Suprapubic skin (tissue), 4 donors: ENCODE results near the gene ZNF846. TPM values are rescaled to one million over a fixed set of nuclear protein-coding genes. Genes with fewer than 3 reads are reported as not detected.
"Not testable (repeated sequence)": the region's sequence is repeated elsewhere in the genome, so short reads cannot be mapped to it uniquely, and the experiment has no call there.

Source experiments
- DNase-seq, 2 donors: peaks; one replicate each; pipeline ENCODE4 v3.0.0-alpha.2; 2019; ENCODE audit warnings: low spot score in 2 of 2
- H3K27ac ChIP-seq: fragments of 200-600 bp; sonication (generic); one replicate; pipeline ENCODE4 v1.5.1; 2019
- H3K27me3 ChIP-seq: fragments of 200-600 bp; sonication (generic); one replicate; pipeline ENCODE4 v1.5.1; 2019
- H3K36me3 ChIP-seq: fragments of 200-600 bp; sonication (generic); one replicate; pipeline ENCODE4 v1.5.1; 2019
- H3K4me1 ChIP-seq: fragments of 200-600 bp; sonication (generic); one replicate; pipeline ENCODE4 v1.5.1; 2019
- H3K4me3 ChIP-seq: fragments of 200-600 bp; sonication (generic); one replicate; pipeline ENCODE4 v1.5.1; 2019; ENCODE audit warnings: mild to moderate bottlenecking
- H3K9me3 ChIP-seq: fragments of 200-600 bp; sonication (generic); one replicate; pipeline ENCODE4 v1.5.1; 2019
- EP300 ChIP-seq: sonication (generic); formaldehyde crosslinking; IDR thresholded peaks from one replicate; pipeline ENCODE4 v1.6.1; 2017; ENCODE audit warnings: antibody characterized with exemption
- POLR2A ChIP-seq, 2 donors: fragments of 450-650 bp; IDR thresholded peaks; one replicate each; pipeline ENCODE4 v1.6.1; 2017; ENCODE audit warnings: antibody characterized with exemption in 2 of 2, mild to moderate bottlenecking in 2 of 2, moderate library complexity in 2 of 2
- POLR2AphosphoS5 ChIP-seq, 3 donors: sonication (generic); formaldehyde crosslinking; IDR thresholded peaks; one replicate each; pipeline ENCODE4 v1.6.1; 2017; ENCODE audit warnings: antibody characterized with exemption in 3 of 3
- WGBS: methylation state at CpG from one replicate; pipeline ENCODE4 v1.1.5; 2018; 5-methylcytosine and 5-hydroxymethylcytosine counted together
- total RNA-seq, 4 donors: library from RNA; depleted of rRNA; stranded (reverse); fragments of >200 nt; gene quantifications; one replicate each; pipeline ENCODE4 v1.1.0, GENCODE V29; 2016
- TF ChIP-seq, protein P1 (sequence below), 2 donors: fragments of 200-600 bp in 1 of 2; fragments of 450-650 bp in 1 of 2; sonication (generic) in 1 of 2; IDR thresholded peaks; one replicate each; pipeline ENCODE4 v1.5.1; 2016 to 2019; ENCODE audit warnings: antibody characterized with exemption in 2 of 2, mild to moderate bottlenecking in 1 of 2, moderate library complexity in 1 of 2

ZNF846 gene
- total RNA-seq, 4 donors from 2014 or later, result 6.8 to 13.5 (median 11.2) TPM

DNA sequence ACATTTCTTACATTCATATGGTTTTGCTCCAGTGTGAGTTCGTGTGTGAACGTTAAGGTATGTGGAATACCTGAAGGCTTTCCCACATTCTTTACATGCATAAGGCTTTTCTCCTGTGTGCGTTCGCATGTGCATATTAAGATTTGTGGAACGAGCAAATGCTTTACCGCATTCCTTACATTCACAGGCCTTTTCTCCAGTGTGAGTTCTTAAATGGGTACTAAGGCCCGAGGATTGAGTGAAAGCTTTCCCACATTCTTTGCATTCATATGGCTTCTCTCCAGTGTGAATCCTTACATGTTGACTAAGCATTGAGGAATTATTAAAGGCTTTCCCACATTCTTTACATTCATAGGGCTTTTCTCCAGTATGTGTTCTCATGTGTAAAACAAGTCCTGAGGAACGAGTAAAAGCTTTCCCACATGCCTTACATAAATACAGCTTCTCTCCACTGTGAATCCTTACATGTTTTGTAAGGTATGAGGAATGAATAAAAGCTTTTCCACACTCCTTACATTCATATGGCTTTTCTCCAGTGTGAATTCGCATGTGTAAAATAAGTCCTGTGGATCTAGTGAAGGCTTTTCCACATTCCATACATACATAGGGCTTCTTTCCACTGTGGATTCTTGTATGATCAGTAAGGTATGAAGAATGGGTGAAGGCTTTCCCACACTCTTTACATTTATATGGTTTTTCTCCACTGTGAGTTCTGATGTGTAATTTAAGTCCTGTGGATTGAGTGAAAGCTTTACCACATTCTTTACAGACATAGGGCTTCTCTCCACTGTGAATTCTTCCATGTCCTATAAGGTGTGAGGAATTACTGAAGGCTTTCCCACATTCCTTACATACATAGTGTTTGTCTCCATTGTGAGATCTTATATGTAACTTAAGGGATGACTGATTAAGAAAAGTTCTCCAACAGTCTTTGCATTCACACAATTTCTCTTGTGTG, 10.7 kb downstream of the ZNF846 start:
- H3K27ac ChIP-seq, result no peak overlapping the region
- no peak overlapping the region for H3K4me3 ChIP-seq
- H3K9me3 ChIP-seq, result peaks cover 52% of the 10 kb centered on the region
- no peaks in the 10 kb centered on the region for H3K4me1 ChIP-seq
- peaks cover 55% of the 10 kb centered on the region for H3K36me3 ChIP-seq
- no peak for DNase-seq
- TF ChIP-seq POLR2A (IDR thresholded peaks at IDR 0.05) (no peak), POLR2AphosphoS5 (IDR thresholded peaks at IDR 0.05) (no peak), EP300 (no peak)
- TF ChIP-seq, protein P1, sequence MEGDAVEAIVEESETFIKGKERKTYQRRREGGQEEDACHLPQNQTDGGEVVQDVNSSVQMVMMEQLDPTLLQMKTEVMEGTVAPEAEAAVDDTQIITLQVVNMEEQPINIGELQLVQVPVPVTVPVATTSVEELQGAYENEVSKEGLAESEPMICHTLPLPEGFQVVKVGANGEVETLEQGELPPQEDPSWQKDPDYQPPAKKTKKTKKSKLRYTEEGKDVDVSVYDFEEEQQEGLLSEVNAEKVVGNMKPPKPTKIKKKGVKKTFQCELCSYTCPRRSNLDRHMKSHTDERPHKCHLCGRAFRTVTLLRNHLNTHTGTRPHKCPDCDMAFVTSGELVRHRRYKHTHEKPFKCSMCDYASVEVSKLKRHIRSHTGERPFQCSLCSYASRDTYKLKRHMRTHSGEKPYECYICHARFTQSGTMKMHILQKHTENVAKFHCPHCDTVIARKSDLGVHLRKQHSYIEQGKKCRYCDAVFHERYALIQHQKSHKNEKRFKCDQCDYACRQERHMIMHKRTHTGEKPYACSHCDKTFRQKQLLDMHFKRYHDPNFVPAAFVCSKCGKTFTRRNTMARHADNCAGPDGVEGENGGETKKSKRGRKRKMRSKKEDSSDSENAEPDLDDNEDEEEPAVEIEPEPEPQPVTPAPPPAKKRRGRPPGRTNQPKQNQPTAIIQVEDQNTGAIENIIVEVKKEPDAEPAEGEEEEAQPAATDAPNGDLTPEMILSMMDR (IDR thresholded peaks at IDR 0.05), result no peak
- 96% methylated on average over 9 of the region's 9 CpGs for WGBS
- no peaks in the 10 kb centered on the region for H3K27me3 ChIP-seq

DNA sequence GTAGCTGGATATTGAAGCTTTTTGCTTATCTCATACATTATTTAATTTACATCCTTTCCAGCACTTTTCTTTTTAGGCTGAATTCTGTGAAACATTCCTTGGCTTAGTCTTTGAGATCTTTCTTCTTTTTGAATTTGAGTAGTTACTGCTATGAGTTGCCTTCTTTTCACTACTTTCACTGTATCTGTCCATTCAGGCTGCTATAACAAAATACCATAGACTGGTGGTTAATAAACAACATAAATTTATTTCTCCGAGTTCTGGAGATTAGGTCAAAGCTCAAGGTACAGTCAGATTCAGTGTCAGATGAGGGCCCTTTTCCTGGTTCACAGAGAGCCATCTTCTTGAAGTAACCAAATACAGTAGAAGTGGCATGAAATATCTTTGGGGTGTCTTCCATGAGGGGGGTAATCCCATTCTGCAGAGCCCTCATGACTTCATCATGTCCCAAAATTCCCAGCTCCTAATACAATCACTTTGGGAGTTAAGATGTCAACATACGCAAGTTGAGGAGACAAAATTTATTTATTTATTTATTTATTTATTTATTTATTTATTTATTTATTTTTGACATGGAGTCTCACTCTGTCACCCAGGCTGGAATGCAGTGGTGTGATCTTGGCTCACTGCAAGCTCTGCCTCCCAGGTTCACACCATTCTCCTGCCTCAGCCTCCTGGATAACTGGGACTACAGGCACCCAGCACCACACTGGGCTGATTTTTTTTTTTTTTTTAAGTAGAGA, 15.7 kb downstream of the ZNF846 start:
- no peak for DNase-seq
- H3K4me3 ChIP-seq, result no peak overlapping the region
- H3K27me3 ChIP-seq, result no peaks in the 10 kb centered on the region
- H3K27ac ChIP-seq, result no peak overlapping the region
- H3K4me1 ChIP-seq, result no peaks in the 10 kb centered on the region
- H3K9me3 ChIP-seq, result peaks cover 25% of the 10 kb centered on the region
- H3K36me3 ChIP-seq, result peaks cover 5% of the 10 kb centered on the region
- TF ChIP-seq, protein P1 (IDR thresholded peaks at IDR 0.05), result no peak
- TF ChIP-seq POLR2AphosphoS5 (IDR thresholded peaks at IDR 0.05) (no peak), EP300 (no peak), POLR2A (IDR thresholded peaks at IDR 0.05) (no peak)
- WGBS, result 93% methylated on average over 2 of the region's 2 CpGs

DNA sequence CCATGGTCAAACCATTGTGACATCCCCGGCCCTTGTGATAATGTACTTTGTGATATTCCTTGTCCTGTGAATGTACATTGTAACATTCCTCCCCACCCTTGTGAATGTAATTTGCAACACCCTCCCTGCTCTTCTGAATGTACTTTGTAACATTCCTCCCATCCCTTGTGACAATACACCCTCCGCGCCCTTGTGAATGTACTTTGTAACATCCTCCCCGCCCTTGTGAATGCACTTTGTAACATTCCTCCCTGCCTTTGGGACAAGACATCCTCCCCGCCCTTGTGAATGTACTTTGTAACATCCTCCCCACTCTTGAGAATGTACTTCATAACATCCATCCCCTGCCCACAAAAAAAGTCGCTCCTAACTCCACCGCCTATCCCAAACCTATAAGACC, 17.1 kb downstream of the ZNF846 start:
- H3K4me3 ChIP-seq, result no peak overlapping the region
- no peak overlapping the region for H3K27ac ChIP-seq
- H3K9me3 ChIP-seq, result peaks cover 15% of the 10 kb centered on the region
- no peaks in the 10 kb centered on the region for H3K36me3 ChIP-seq
- DNase-seq, result no peak
- 96% methylated on average over 7 of the region's 7 CpGs for WGBS
- TF ChIP-seq EP300 (no peak), POLR2A (IDR thresholded peaks at IDR 0.05) (no peak)
- no peaks in the 10 kb centered on the region for H3K27me3 ChIP-seq
- H3K4me1 ChIP-seq, result no peaks in the 10 kb centered on the region

DNA sequence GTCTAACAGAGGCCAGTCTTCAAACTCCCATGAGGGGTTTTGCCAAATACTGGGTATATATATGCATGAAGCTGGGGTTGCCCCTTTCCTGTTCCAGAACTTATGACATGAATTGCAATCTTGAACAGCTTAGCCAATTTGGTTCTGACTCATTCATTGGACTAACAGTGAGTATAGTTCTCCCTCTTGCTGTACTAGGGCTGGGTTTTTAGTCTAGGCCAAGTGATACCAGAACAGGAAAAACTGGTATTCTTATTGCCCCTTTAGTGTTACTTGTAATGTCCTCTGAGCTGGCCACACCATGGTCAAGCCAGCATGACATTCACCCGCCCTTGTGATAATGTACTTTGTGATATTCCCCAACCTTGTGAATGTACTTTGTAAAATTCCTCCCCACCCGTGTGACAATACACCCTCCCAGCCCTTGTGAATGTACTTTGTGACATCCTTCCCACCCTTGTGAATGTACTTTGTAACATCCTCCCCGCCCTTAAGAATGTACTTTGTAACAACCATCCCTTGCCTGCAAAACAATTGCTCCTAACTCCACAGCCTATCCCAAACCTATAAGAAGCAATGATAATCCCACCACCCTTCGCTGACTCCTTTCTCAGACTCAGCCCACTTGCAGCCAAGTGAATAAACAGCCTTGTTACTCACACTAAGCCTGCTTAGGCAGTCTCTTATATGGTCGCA, 26.9 kb downstream of the ZNF846 start:
- Histone ChIP-seq H3K36me3 (no peaks in the 10 kb centered on the region), H3K27ac (no peak overlapping the region), H3K27me3 (no peaks in the 10 kb centered on the region), H3K9me3 (peaks cover 3% of the 10 kb centered on the region), H3K4me3 (no peak overlapping the region), H3K4me1 (no peaks in the 10 kb centered on the region)
- TF ChIP-seq EP300, result no peak
- TF ChIP-seq POLR2AphosphoS5 (IDR thresholded peaks at IDR 0.05), result no peak
- TF ChIP-seq POLR2A (IDR thresholded peaks at IDR 0.05), result no peak
- TF ChIP-seq, protein P1 (IDR thresholded peaks at IDR 0.05), result no peak
- WGBS, result 95% methylated on average over 5 of the region's 5 CpGs
- no peak for DNase-seq

DNA sequence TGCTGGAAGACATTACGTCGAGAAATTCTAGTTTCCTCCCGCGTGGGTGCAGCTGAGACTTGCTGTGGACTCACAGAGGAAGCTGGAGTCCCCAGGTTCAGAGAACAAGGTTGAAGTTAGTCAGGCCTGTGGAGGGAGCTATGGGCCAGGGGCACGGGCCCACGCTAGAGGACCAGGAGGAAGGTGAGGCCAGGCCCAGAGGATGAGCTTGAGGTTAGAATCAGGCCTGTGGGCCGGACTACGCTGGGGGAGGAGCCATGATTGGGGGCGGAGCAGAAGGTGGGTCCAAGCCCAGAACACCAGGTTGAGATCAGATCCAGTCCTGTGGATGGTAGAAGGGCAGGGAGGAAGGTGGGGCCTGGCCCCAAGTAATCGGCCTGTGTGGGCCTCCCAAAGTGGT, 32.6 kb downstream of the ZNF846 start:
- H3K4me1 ChIP-seq, result no peaks in the 10 kb centered on the region
- no peak for DNase-seq

DNA sequence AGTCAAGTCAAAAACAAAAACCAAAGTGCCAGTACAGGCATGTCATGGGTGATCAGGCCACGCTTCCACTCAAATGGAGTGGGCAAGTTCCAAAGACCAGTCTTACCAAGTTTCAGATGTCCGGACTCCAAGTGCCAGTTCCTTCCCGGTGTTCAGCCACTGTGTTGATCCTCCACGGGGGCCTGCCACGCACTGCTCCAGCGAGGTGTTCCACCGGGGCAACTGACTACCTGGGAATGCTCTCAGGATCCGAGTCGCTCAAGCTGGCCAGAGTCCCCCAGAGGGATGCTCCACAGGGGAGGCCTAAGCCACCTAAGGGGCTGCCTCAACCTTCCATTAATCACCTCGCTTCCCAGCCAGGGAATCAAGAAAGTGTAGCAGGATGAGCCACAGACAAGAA, 38.5 kb downstream of the ZNF846 start:
- not testable (repeated sequence) for H3K4me3 ChIP-seq, H3K27ac ChIP-seq, H3K4me1 ChIP-seq, H3K36me3 ChIP-seq, DNase-seq, H3K27me3 ChIP-seq, H3K9me3 ChIP-seq
- WGBS, result 95% methylated on average over 9 of the region's 10 CpGs

More for the DNA sequence above, 32.6 kb downstream of the ZNF846 start:
- Histone ChIP-seq H3K27me3 (no peaks in the 10 kb centered on the region), H3K9me3 (no peaks in the 10 kb centered on the region), H3K27ac (no peak overlapping the region), H3K4me3 (no peak overlapping the region), H3K36me3 (no peaks in the 10 kb centered on the region)
- 93% methylated on average over 10 of the region's 10 CpGs for WGBS
- TF ChIP-seq, protein P1 (IDR thresholded peaks at IDR 0.05), result no peak
- TF ChIP-seq POLR2A (IDR thresholded peaks at IDR 0.05) (no peak), EP300 (no peak), POLR2AphosphoS5 (IDR thresholded peaks at IDR 0.05) (no peak)
